HG02610 (cell line): Measurements from ENCODE around the gene ID1.

ENCODE experiments used
- ATAC-seq: cut with Tn5 transposase; IDR thresholded peaks from one replicate; pipeline ENCODE4 v1.9.1; 2021; ENCODE audit warnings: mild to moderate bottlenecking, moderate library complexity; ENCODE audit not compliant: unreplicated experiment

ID1 gene

GRCh38 chr20:31605031-31605901 is at the start of gene ID1:
TSS of gene ID1 (plus strand) at chr20:31605289. CDS start at chr20:31605388, 99 bp downstream.
- peak; percentile 95 for ATAC-seq

GRCh38 chr20:31559704-31560093 is 45.4 kb upstream of the ID1 start:
- ATAC-seq: no peak

GRCh38 chr20:31560094-31560745 is 44.9 kb upstream of the ID1 start:
- peak; percentile 42 for ATAC-seq

GRCh38 chr20:31560746-31561598 is 44.1 kb upstream of the ID1 start:
- ATAC-seq: no peak

- no peak for ATAC-seq
Observed at GRCh38 chr20:31562241-31562640, 42.8 kb upstream of the ID1 start.

DNA sequence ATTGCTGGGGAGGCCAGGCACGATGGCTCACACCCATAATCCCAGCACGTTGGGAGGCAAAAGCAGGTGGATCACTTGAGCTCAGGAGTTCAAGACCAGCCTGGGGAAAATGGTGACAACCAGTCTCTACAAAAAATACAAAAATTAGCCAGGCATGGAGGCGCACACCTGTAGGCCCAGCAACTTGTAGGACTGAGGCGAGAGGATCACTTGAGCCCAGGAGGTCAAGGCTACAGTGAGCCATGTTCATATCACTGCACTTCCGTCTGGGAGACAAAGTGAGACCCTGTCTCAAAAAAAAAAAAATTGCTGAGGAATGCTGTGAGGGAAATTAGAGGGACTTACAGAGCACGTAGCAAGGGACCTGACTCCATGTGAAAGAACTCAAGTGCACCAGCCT is 40.8 kb upstream of the ID1 start:
- ATAC-seq: no peak

- ATAC-seq: no peak
Observed at GRCh38 chr20:31565699-31566318, 39.3 kb upstream of the ID1 start.

DNA sequence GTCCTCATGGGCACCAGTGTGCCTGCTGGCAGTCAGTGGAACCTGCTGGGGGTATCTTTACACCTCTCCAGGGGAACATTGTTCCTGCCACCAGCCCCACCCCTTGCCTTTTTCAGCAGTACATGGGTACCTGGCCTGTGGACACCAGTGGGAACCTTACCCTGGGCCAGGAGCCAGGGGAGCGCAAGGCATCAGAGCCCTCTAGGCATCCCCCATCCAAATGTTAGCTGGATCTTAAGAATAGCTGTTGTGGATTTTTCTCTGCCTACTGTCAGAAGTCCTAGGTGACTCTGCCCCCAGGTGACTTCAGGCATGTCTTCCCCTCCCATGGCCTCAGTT is 38.8 kb upstream of the ID1 start:
- ATAC-seq: no peak

DNA sequence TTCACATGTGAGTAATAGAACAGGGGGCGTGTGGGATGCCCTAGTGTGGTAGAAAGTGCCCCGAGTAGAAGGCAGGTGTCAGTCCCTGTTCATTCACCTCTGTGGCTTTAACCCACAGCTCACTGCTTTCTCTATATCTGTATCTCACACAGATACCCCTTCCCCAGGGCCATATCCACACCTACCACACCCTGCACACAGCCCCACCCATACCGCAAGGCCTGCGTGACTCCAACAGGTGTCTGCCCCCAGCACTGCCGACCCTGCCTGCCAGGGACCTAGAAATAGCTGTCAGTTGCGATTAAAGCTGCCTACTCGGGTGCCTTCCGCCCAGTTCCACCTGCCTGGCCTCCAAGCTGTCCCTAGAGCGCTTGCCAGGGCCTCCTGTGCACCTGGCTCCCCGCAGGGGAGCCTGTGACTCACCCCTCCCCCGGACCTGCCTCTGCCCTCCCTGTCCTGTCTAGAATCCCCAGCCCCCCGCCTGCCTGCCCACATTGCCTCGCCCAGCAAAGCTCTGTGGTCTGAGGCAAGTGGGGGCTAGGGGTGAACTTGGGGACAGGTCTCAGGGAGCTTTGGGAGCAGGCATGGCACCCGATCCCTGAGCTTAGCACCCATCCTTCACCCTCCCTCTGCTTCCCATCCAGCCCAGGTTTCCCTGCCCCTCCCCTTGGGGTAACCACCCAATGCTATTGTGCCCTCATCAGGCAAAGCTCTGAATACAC is 38.3 kb upstream of the ID1 start:
- ATAC-seq: no peak

DNA sequence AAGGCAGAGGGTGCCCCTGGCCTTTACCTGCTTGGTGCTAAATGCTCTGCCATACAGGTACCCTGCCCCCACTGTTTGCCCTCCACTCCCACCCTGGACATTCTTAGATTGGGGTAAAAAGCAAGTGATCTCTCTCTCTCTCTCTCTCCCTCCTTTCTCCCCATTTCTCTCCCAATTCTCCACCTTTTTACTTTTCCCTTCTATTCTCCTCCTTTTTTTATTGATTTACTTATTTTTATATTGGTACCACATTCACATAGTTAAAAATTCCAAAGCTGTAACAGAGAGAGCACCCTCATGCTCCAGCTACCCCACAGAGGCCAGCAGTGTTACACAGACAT is 37.7 kb upstream of the ID1 start:
- no peak for ATAC-seq

GRCh38 chr20:31568041-31568731 is 36.9 kb upstream of the ID1 start:
- no peak for ATAC-seq

- ATAC-seq: no peak
Observed at GRCh38 chr20:31568773-31569162, 36.3 kb upstream of the ID1 start.

DNA sequence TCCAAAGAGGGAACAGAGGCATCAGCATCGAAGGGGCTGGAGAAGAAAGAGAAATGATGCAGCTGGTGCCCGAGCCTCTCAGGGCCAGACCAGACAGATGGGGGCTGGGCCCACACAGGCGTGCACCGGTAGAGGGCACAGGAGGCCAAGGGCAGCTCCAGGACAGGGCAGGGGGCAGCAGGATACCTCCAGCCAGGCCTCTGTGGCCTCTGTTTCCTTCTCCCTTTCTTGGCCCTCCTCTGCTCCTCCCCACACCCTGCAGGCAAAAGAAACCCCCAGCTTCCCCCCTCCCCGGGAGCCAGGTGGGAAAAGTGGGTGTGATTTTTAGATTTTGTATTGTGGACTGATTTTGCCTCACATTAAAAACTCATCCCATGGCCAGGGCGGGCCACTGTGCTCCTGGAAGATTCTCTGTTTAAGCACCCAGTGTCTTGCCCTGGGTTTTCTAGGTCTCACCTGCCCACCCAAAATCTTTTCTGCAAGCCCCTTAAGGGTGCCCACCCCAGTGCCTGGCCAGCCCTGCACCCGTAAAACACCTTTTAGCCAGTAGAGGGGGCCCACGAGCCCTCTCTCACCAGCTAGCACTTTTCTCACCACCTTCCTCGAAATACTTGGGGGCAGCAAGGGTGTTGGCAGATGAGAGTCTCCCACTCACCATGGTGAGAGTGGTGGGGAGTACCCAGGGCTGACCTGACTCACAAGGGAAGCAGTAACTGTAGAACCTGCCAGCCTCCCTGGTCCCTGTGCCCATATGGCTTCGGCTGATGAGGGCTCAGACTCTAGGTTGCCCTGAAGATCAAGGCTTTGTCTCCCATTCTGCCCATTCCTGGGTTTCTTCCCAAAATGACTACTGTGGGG is 35.7 kb upstream of the ID1 start:
- ATAC-seq: no peak

- no peak for ATAC-seq
Observed at GRCh38 chr20:31570021-31570463, 35.0 kb upstream of the ID1 start.

- no peak for ATAC-seq
Observed at GRCh38 chr20:31570735-31571617, 34.1 kb upstream of the ID1 start.

- ATAC-seq: no peak
Observed at GRCh38 chr20:31572042-31572700, 32.9 kb upstream of the ID1 start.
